Measurements from ENCODE around the gene FXYD6.

The FXYD6 gene

GRCh38 chr11:117861151-117862018 lies 15.1 kb downstream of the FXYD6 start:
- no peak overlapping the region for H3K4me3 ChIP-seq (ENCODE audit: low read depth, low read length)
- no peak for TF ChIP-seq CTCF (IDR thresholded peaks at IDR 0.05; ENCODE audit: low read depth, low read length)

- no peak for TF ChIP-seq CTCF (IDR thresholded peaks at IDR 0.05; ENCODE audit: low read depth, low read length)
- H3K4me3 ChIP-seq (ENCODE audit: low read depth, low read length), result no peak overlapping the region
Observed at GRCh38 chr11:117860139-117860538, 16.3 kb downstream of the FXYD6 start.

GRCh38 chr11:117859488-117860112 lies 16.9 kb downstream of the FXYD6 start:
- H3K4me3 ChIP-seq (ENCODE audit: low read depth, low read length), result no peak overlapping the region
- TF ChIP-seq CTCF (IDR thresholded peaks at IDR 0.05; ENCODE audit: low read depth, low read length), result no peak

GRCh38 chr11:117859061-117859460 lies 17.4 kb downstream of the FXYD6 start:
- no peak for TF ChIP-seq CTCF (IDR thresholded peaks at IDR 0.05; ENCODE audit: low read depth, low read length)
- no peak overlapping the region for H3K4me3 ChIP-seq (ENCODE audit: low read depth, low read length)

GRCh38 chr11:117857734-117858414 lies 18.6 kb downstream of the FXYD6 start:
- no peak overlapping the region for H3K4me3 ChIP-seq (ENCODE audit: low read depth, low read length)
- TF ChIP-seq CTCF (IDR thresholded peaks at IDR 0.05; ENCODE audit: low read depth, low read length), result no peak

GRCh38 chr11:117855912-117856651 lies 20.4 kb downstream of the FXYD6 start:
- no peak overlapping the region for H3K4me3 ChIP-seq (ENCODE audit: low read depth, low read length)
- no peak for TF ChIP-seq CTCF (IDR thresholded peaks at IDR 0.05; ENCODE audit: low read depth, low read length)
